IPS-NIHi11 (cell line): ENCODE measurements around the gene SEC61G.

ENCODE experiments used
- DNase-seq: peaks from one replicate; pipeline ENCODE4 v3.0.0; 2012; ENCODE audit warnings: mixed read lengths, low spot score

Gene SEC61G

GRCh38 chr7:54764861-54765260 lies 5.8 kb upstream of the SEC61G start:
- DNase-seq: no peak

GRCh38 chr7:54757711-54758110 lies 1.3 kb downstream of the SEC61G start:
- no peak for DNase-seq

- no peak for DNase-seq
These were observed 9.8 kb downstream of the SEC61G start for GRCh38 chr7:54749200-54749599.

GRCh38 chr7:54747234-54747633 lies 11.8 kb downstream of the SEC61G start:
- DNase-seq: no peak

- no peak for DNase-seq
These were observed 15.4 kb downstream of the SEC61G start for GRCh38 chr7:54743580-54743979.

GRCh38 chr7:54738737-54739136 lies 20.3 kb downstream of the SEC61G start:
- DNase-seq: no peak

DNA sequence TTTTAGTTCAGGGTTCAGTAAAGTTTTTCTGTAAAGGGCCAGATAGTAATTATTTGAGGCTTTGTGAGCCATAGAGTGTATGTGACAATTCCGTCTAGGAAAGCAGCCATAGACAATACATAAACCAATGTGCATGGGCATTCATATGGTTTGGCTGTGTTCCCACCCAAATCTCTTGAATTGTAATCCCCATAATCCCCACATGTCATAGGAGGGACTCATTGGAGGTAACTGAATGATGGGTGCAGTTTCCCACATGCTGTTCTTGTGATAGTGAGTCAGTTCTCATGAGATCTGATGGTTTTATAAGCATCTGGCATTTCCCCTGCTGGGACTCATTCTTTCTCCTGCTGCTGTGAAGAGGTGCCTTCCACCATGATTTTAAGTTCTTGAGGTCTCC lies 29.9 kb downstream of the SEC61G start:
- DNase-seq: no peak

- no peak for DNase-seq
These were observed 30.6 kb downstream of the SEC61G start for GRCh38 chr7:54728411-54728810.

GRCh38 chr7:54725255-54725654 lies 33.8 kb downstream of the SEC61G start:
- no peak for DNase-seq

GRCh38 chr7:54722502-54722901 lies 36.5 kb downstream of the SEC61G start:
- DNase-seq: no peak

GRCh38 chr7:54722026-54722425 lies 37.0 kb downstream of the SEC61G start:
- no peak for DNase-seq

DNA sequence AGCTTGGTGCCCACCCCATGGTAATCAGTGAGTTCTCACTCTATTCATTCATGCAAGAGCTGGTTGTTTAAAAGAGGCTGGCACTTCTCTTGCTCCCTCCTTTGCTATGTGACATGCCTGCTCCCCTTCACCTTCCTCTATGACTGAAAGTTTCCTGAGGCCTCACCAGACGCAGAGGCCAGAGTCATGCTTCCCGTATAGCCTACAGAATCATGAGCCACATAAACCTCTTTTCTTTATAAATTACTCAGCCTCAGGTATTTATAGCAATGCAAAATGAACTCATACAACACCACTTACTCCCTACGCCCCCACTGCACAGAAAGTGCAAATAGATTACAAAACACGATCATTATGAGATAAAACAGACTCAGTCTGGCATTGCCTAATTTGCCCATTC lies 39.0 kb downstream of the SEC61G start:
- DNase-seq: no peak

DNA sequence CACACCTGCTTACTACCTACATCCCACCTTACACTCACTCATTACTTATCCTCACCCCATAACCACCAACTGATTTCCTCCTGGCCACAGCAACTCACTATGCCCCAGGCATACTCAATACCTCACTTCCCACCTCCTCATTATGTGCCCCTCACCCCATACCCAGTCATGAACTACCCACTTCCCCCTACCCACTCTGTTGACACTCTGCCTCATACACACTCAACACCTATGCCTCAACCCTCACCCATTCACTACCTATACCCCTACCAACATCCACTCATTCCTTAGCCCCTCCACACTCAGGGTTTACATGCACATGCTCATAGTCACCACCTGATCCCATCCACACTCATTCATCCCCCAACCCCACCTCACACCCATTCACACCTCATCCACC lies 39.6 kb downstream of the SEC61G start:
- no peak for DNase-seq

DNA sequence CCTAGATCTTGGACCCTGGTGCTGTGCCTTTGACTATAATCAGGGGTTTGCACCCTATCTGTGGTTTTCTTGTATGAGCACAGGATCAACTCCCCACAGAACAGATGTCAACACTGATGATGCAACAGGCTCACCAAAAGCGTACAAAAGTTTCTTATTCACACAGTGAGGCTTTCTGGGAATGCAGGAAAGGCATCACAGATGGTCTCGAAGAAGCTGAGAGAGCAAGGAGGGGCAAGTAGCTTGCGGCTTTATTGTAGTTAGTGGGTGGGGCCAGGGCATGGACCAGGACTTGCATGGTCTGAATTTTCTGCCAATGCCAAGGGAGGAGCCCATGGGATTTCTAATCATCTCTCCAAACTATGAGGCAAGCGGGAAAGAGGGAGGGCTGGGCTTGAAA lies 46.2 kb downstream of the SEC61G start:
- DNase-seq: no peak

- no peak for DNase-seq
These were observed 47.0 kb downstream of the SEC61G start for GRCh38 chr7:54711900-54712595.

- DNase-seq: no peak
These were observed 49.7 kb downstream of the SEC61G start for GRCh38 chr7:54709283-54709682.

GRCh38 chr7:54705436-54705835 lies 53.6 kb downstream of the SEC61G start:
- no peak for DNase-seq

DNA sequence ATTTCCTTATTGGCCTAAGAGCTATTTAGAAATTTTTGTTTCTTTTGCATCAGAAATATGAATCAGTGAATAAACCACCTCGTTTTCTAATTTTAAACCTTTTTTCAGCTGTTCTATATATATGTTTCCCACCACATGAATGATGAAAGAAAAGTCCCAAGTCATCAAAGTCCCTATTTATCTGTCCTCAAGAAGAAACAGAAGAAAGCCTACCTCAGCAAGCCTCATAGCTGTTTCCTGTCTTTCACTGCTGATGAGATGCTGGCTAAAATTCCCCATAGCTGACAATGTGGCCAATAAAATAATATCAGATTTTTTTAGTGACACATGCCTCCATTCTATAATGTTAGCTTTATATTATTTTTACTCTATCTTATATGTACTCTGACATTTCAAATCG lies 54.2 kb downstream of the SEC61G start:
- no peak for DNase-seq
